Measurements from ENCODE around the gene NRCAM.

GRCh38 chr7:108286290-108286904 lies 169.8 kb downstream of the NRCAM start:
- TF ChIP-seq CTCF (IDR thresholded peaks at IDR 0.05; ENCODE audit: low read depth, low read length) = no peak
- TF ChIP-seq EZH2phosphoT487 (IDR thresholded peaks at IDR 0.05; ENCODE audit: low read depth) = no peak

Data from OCI-LY3 (cell line).